Kidney (tissue), 14 donors: ENCODE data around the gene FDXR. TPM values are rescaled to one million over a fixed set of nuclear protein-coding genes. Genes with fewer than 3 reads are reported as not detected.

Experiments used
- DNase-seq, 5 donors: peaks; one replicate each; pipeline ENCODE4 v3.0.0-alpha.2; 2013 to 2020
- FAIRE-seq: peaks from 2 replicates; lab custom pipeline; 2012; peaks lifted over from hg19 to GRCh38; lab: Jason Lieb, UNC
- H3K27ac ChIP-seq, 2 donors: one replicate each; pipeline ENCODE4 v1.7.0; 2013; ENCODE audit warnings: low read depth in 2 of 2, low read length in 2 of 2, inconsistent platforms in 1 of 2
- H3K27me3 ChIP-seq: one replicate; pipeline ENCODE4 v1.7.1; 2013; ENCODE audit warnings: low read length, inconsistent platforms; ENCODE audit not compliant: control insufficient read depth, insufficient read depth
- H3K36me3 ChIP-seq, 3 donors: one replicate each; pipeline versions ENCODE4 v1.7.0 to v1.7.1; 2013; ENCODE audit warnings: low read length in 3 of 3, control low read depth in 1 of 3, inconsistent platforms in 1 of 3; ENCODE audit not compliant: insufficient read depth in 3 of 3, control insufficient read depth in 2 of 3
- H3K4me1 ChIP-seq, 3 donors: one replicate each; pipeline versions ENCODE4 v1.7.0 to v1.7.1; 2013; ENCODE audit warnings: low read length in 3 of 3, inconsistent platforms in 1 of 3, low read depth in 1 of 3; ENCODE audit not compliant: control insufficient read depth in 2 of 3, insufficient read depth in 2 of 3
- H3K4me3 ChIP-seq, 3 donors: one replicate each; pipeline versions ENCODE4 v1.7.0 to v1.8.1; 2013; ENCODE audit warnings: low read length in 3 of 3, control low read depth in 1 of 3, inconsistent platforms in 1 of 3
- H3K9ac ChIP-seq, 3 donors: one replicate each; pipeline versions ENCODE4 v1.7.0 to v1.7.1; 2013; ENCODE audit warnings: low read length in 3 of 3, control low read depth in 1 of 3, inconsistent platforms in 1 of 3
- H3K9me3 ChIP-seq, 3 donors: one replicate each; pipeline versions ENCODE4 v1.7.0 to v1.7.1; 2013; ENCODE audit warnings: low read length in 3 of 3, control low read depth in 1 of 3, inconsistent platforms in 1 of 3; ENCODE audit not compliant: control insufficient read depth in 2 of 3, insufficient read depth in 1 of 3
- CTCF ChIP-seq: IDR thresholded peaks from 3 replicates; pipeline ENCODE4 v1.5.1; 2012; ENCODE audit warnings: mild to moderate bottlenecking, moderate library complexity, borderline replicate concordance; ENCODE audit not compliant: insufficient read depth; ENCODE audit errors: extremely low read depth
- intact Hi-C: fragments of 100-400 bp; cut with DNase I; formaldehyde crosslinking; loops from one replicate; pipeline ENCODE4 v1.11.1; 2022
- polyA plus RNA-seq: library from polyadenylated mRNA; stranded (reverse); fragments of 350-450 nt; fragmentation: Illumina TruSeq; extraction: RNeasy Lipid Tissue Mini Kit (QIAGEN cat#74804); gene quantifications from one replicate; pipeline ENCODE4 v1.2.3, GENCODE V29; 2014; ENCODE audit warnings: low read depth, low replicate concordance; ENCODE audit not compliant: insufficient read depth
- total RNA-seq: library from RNA; stranded (reverse); fragmentation: NEBNext Ultra II Directional; extraction: Animal tissue kit (Norgen Biotek cat#: 25700); gene quantifications from one replicate; pipeline ENCODE4 v1.2.1, GENCODE V29; 2021
- donor health status: control.
- donor health status: control.
- donor health status: control.
- donor health status: control.
- donor health status: control.
- donor health status: DM: yes; HTN: yes; CAD: no.
- donor health status: Normal renal cell carcinoma (clear cell type).

FDXR gene
- total and polyA plus RNA-seq, 2 donors from 2014 or later, result 9.0 to 15.2 TPM

GRCh38 chr17:74878658-74879057 lies 5.9 kb upstream of the FDXR start:
- DNase-seq (no peak), FAIRE-seq (no peak)
- H3K9ac ChIP-seq, result no peak overlapping the region
- TF ChIP-seq CTCF, result no peak
- no peaks in the 10 kb centered on the region for H3K9me3 ChIP-seq
- H3K27ac ChIP-seq, result no peak overlapping the region
- peaks cover 0 to 3% (median 0%) of the 10 kb centered on the region in 3 donors for H3K4me1 ChIP-seq
- intact Hi-C loops, result no loop called here
- no peaks in the 10 kb centered on the region for H3K27me3 ChIP-seq
- no peaks in the 10 kb centered on the region for H3K36me3 ChIP-seq
- no peak overlapping the region for H3K4me3 ChIP-seq

GRCh38 chr17:74877592-74878548 lies 5.1 kb upstream of the FDXR start:
- Histone ChIP-seq H3K9me3 (no peaks in the 10 kb centered on the region), H3K4me1 (peaks cover 0 to 3% (median 0%) of the 10 kb centered on the region in 3 donors), H3K4me3 (no peak overlapping the region), H3K27me3 (no peaks in the 10 kb centered on the region), H3K36me3 (no peaks in the 10 kb centered on the region), H3K9ac (no peak overlapping the region), H3K27ac (no peak overlapping the region)
- DNase-seq (no peak), FAIRE-seq (no peak)
- intact Hi-C loops, result no loop called here
- no peak for TF ChIP-seq CTCF

GRCh38 chr17:74875977-74876593 lies 3.3 kb upstream of the FDXR start:
- DNase-seq, result no peak
- peaks cover 0 to 12% (median 4%) of the 10 kb centered on the region in 3 donors for H3K4me1 ChIP-seq
- no peaks in the 10 kb centered on the region for H3K36me3 ChIP-seq
- H3K27me3 ChIP-seq, result no peaks in the 10 kb centered on the region
- no peak overlapping the region for H3K27ac ChIP-seq
- no peak overlapping the region for H3K9ac ChIP-seq
- no peak for TF ChIP-seq CTCF
- no peak overlapping the region for H3K4me3 ChIP-seq
- no peak for FAIRE-seq
- intact Hi-C loops, result no loop called here
- H3K9me3 ChIP-seq, result no peaks in the 10 kb centered on the region
